Fibroblast of the aortic adventitia (primary cell): ENCODE measurements around the gene NOL4L. TPM values are rescaled to one million over a fixed set of nuclear protein-coding genes. Genes with fewer than 3 reads are reported as not detected.

Experiments used
- DNase-seq: peaks from one replicate; pipeline ENCODE4 v3.0.0-alpha.2; 2010; ENCODE audit warnings: low read depth
- H3K4me3 ChIP-seq: 2 replicates; pipeline ENCODE4 v1.5.1; 2011; ENCODE audit warnings: low read depth, mild to moderate bottlenecking, control low read depth, low read length, moderate library complexity
- total RNA-seq: library from RNA; depleted of rRNA; stranded (reverse); fragments of >200 nt; gene quantifications from 2 replicates; pipeline ENCODE4 v1.2.3, GENCODE V29; 2012; ENCODE audit warnings: low replicate concordance
- TF ChIP-seq, protein P1 (sequence below): IDR thresholded peaks from 2 replicates; pipeline ENCODE4 v1.5.1; 2011; ENCODE audit warnings: mild to moderate bottlenecking, low read length, control low read depth, inconsistent platforms; ENCODE audit not compliant: insufficient read depth

The NOL4L gene
- total RNA-seq, 1 donor = 4.5 TPM

DNA sequence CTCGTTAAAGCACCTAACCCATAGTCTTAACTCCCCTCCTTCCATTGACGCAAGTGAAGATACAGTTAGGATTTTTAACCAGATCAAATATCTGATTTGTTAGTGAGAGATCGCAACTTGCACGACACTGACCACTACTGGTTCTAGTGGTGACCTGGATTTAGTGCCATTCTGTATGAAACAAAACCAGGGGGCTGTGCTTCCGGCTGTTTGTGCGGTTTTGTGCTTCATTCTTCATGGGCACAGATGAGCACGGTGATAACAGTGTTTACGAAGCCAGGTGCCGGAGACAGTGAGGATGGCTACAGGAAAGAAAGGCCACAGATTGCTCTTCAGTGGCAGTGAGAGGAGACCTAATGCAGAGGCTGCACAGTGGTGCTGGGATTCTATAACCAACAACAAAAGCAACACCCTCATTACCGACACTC, 75.5 kb downstream of the NOL4L start:
- no peak overlapping the region for H3K4me3 ChIP-seq
- DNase-seq = no peak

DNA sequence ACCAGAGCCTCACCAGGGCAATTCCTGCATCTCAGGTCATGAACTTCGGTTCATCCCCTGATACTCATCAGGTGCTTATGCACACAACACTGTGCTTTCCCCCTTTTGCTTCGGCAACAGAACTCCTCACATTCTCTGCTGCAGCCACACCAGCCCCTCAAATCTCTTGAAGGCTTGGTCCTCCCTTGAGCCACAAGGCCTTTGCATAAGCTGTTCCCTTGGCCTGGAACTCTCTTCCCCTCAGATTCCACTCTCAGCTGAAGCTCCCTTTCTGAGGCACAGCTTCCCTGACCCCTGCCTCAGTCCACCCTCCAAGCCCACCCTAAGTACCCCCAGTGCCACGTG, 76.4 kb downstream of the NOL4L start:
- no peak for DNase-seq
- H3K4me3 ChIP-seq = no peak overlapping the region
- TF ChIP-seq, protein P1, sequence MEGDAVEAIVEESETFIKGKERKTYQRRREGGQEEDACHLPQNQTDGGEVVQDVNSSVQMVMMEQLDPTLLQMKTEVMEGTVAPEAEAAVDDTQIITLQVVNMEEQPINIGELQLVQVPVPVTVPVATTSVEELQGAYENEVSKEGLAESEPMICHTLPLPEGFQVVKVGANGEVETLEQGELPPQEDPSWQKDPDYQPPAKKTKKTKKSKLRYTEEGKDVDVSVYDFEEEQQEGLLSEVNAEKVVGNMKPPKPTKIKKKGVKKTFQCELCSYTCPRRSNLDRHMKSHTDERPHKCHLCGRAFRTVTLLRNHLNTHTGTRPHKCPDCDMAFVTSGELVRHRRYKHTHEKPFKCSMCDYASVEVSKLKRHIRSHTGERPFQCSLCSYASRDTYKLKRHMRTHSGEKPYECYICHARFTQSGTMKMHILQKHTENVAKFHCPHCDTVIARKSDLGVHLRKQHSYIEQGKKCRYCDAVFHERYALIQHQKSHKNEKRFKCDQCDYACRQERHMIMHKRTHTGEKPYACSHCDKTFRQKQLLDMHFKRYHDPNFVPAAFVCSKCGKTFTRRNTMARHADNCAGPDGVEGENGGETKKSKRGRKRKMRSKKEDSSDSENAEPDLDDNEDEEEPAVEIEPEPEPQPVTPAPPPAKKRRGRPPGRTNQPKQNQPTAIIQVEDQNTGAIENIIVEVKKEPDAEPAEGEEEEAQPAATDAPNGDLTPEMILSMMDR = no peak

More for the DNA sequence above, 75.5 kb downstream of the NOL4L start:
- TF ChIP-seq, protein P1 = no peak

DNA sequence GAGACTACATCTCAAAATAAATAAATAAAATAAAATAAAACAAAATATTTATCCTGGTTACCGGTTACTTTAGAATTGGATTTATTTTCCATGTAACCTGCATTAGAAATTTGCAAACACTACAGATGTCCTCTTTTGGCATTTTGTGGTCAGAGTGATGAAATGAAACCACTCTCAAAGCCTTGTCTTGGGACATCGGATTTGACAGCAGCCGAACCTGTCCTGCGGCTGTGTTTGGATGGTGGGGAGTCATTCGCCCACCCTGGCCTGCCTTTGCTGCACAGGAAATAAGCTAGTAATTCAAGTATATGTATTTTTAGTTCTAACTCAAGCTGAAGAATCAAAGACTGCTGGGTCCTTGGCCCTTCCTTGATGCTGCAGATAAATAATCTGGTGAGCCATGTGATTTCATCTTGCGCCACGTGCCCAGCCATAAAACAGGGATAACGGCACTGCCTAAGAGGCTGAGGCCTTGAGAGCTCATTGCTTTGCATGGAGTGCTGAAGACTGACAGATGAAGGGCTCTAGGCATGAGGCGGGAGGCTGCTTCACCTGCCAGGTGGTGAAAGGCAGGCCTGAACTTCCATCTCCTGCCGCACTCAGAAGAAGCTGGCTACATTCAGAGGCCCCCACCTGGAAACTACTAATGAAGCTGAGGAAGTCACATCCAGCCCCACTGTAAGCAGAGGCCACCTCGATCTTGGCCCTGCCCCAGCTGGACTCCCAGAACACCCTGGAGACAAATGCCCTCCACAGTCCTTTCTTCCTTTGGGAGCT, 76.9 kb downstream of the NOL4L start:
- no peak for DNase-seq
- no peak overlapping the region for H3K4me3 ChIP-seq
- TF ChIP-seq, protein P1 = no peak

DNA sequence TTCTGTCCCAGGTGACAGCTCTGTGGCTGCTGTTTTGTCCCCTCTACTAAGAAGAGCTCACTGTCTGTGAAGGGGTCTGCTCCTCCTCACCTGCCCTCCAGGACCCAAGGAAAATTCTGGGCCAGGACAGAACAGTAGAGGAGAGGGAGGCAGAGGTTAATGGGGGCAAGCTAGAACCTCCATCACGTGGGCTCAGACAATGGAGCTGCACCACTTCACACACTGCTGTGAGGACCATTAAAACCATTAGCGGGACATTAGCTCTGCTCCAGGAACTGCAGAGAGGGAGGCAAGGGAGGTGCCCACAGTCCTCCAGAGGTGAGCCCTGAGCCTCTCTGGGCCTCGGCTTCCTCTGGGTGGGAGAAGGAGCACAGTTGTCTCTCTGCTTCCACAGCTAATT, 78.4 kb downstream of the NOL4L start:
- no peak overlapping the region for H3K4me3 ChIP-seq
- DNase-seq = no peak
- TF ChIP-seq, protein P1 = no peak

DNA sequence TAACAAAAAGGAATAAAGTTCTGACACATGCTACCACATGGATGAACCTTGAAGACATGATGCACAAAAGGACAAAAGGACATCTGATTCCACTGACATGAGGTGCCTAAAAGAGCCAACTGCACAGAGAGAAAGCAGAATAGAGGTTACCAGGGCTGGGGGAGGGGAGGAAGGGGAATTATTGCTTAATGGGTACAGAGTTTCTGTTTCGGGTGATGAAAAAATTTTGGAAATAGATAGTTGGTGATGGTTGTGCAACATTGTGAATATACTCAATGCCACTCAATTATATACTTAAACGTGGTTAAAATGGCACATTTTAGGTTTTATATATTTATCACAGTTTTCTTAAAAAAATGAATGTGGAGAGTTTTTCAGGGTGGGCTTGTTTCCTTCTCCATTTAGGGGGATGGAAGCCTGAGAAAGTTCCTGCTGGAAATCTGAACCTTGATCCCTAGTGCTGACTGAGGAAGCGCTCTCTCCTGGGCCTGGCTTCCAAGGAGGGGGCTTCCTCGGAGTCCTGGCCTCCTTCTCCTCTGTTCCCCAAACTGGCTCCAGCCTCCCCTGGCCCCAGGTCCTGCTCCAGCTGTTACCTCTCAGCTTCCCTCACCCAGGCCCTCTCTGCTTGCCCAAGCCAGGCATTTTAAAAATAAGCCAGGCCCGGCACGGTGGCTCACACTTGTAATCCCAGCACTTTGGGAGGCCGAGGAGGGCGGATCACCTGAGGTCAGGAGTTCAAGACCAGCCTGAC, 79.2 kb downstream of the NOL4L start:
- no peak for DNase-seq
- no peak overlapping the region for H3K4me3 ChIP-seq
- TF ChIP-seq, protein P1 = no peak

DNA sequence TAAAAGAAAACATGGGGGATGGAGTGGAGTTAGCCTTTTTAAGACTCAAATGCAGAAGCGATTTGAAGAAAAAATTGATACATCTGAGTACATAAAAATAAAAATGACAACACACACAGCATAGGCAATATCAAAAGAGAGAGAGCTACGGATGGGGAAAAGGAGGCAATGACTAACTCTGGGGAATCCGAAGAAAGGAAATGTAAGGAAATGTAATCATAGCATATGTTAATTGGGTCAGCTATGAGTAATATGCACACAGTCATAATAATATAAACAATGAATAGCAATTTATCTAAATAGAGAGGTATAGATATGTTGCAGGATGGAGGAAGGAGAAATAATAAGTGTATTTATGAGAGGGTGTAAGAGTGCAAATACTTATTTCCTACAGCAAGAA, 83.4 kb downstream of the NOL4L start:
- no peak for DNase-seq
- TF ChIP-seq, protein P1 = no peak
- no peak overlapping the region for H3K4me3 ChIP-seq
